ENCODE measurements around the gene ENKUR.

DNA sequence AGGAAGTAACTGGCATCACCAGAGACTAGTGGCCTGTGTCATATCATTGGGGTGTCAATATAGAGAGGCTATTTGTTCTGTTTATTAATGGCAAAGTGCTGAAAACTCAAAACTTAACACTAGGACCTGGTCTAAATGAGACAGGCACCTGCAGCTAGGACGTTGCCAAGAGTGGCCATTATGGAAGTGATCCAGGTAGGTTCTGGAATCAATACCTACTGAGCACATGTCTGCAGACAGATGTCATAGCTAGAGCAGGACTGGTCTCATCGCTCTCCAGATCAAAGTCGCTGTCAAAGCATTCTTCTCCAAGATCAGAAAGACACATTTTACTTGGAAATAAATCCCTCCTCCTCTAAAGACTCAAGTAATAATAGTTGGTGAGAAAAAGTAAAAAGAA lies 40.8 kb upstream of the ENKUR start:
- TF ChIP-seq, protein P1, sequence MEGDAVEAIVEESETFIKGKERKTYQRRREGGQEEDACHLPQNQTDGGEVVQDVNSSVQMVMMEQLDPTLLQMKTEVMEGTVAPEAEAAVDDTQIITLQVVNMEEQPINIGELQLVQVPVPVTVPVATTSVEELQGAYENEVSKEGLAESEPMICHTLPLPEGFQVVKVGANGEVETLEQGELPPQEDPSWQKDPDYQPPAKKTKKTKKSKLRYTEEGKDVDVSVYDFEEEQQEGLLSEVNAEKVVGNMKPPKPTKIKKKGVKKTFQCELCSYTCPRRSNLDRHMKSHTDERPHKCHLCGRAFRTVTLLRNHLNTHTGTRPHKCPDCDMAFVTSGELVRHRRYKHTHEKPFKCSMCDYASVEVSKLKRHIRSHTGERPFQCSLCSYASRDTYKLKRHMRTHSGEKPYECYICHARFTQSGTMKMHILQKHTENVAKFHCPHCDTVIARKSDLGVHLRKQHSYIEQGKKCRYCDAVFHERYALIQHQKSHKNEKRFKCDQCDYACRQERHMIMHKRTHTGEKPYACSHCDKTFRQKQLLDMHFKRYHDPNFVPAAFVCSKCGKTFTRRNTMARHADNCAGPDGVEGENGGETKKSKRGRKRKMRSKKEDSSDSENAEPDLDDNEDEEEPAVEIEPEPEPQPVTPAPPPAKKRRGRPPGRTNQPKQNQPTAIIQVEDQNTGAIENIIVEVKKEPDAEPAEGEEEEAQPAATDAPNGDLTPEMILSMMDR (IDR thresholded peaks at IDR 0.05): no peak
- no peak for TF ChIP-seq POLR2AphosphoS5 (IDR thresholded peaks at IDR 0.05)

All from stomach (tissue), 4 donors.